Stomach (tissue), 9 donors: ENCODE measurements around the gene CHTF18. TPM values are rescaled to one million over a fixed set of nuclear protein-coding genes. Genes with fewer than 3 reads are reported as not detected.

Experiments used
- DNase-seq, 2 donors: peaks; one replicate each; pipeline versions ENCODE4 v3.0.0 to v3.0.0-alpha.2; 2013 to 2019
- H3K27ac ChIP-seq, 5 donors: fragments of 200-600 bp in 4 of 5; sonication (generic) in 4 of 5; one replicate each; pipeline ENCODE4 v1.5.1; 2013 to 2019; ENCODE audit warnings: mild to moderate bottlenecking in 1 of 5, moderate library complexity in 1 of 5
- H3K27me3 ChIP-seq, 3 donors: fragments of 200-600 bp; sonication (generic); one replicate each; pipeline ENCODE4 v1.5.1; 2017 to 2019; ENCODE audit warnings: mixed run types in 1 of 3
- H3K36me3 ChIP-seq, 4 donors: fragments of 200-600 bp; sonication (generic); 1 replicate in 3 of 4; 2 replicates in 1 of 4; pipeline ENCODE4 v1.5.1; 2016 to 2019
- H3K4me1 ChIP-seq, 4 donors: fragments of 200-600 bp; sonication (generic); one replicate each; pipeline ENCODE4 v1.5.1; 2016 to 2019
- H3K4me3 ChIP-seq, 4 donors: fragments of 200-600 bp; sonication (generic) in 3 of 4; one replicate each; pipeline ENCODE4 v1.5.1; 2016 to 2019; ENCODE audit warnings: mild to moderate bottlenecking in 1 of 4
- H3K9me3 ChIP-seq, 4 donors: fragments of 200-600 bp; sonication (generic); one replicate each; pipeline ENCODE4 v1.5.1; 2016 to 2019
- EP300 ChIP-seq: sonication (generic); formaldehyde crosslinking; IDR thresholded peaks from one replicate; pipeline ENCODE4 v1.6.1; 2017; ENCODE audit warnings: antibody characterized with exemption
- POLR2A ChIP-seq, 4 donors: fragments of 450-650 bp; IDR thresholded peaks; one replicate each; pipeline ENCODE4 v1.6.1; 2016; ENCODE audit warnings: antibody characterized with exemption in 4 of 4, control low read depth in 2 of 4, mild to moderate bottlenecking in 1 of 4, moderate library complexity in 1 of 4
- POLR2AphosphoS5 ChIP-seq, 3 donors: sonication (generic); formaldehyde crosslinking; IDR thresholded peaks; one replicate each; pipeline ENCODE4 v1.6.1; 2016; ENCODE audit warnings: antibody characterized with exemption in 3 of 3
- WGBS, 5 donors: extraction: QIAGEN DNeasy Blood & Tissue Kit in 3 of 5; methylation state at CpG; one replicate each; pipeline versions ENCODE4 v1.1.5 to v1.1.7; 2013 to 2018; 5-methylcytosine and 5-hydroxymethylcytosine counted together
- intact Hi-C: fragments of 100-400 bp; cut with DNase I; formaldehyde crosslinking; loops from one replicate; pipeline ENCODE4 v1.15.1; 2023; ENCODE audit warnings: low total_unique reads
- polyA plus RNA-seq, 3 donors: library from polyadenylated mRNA; stranded (reverse); fragments of 200-250 nt; gene quantifications; one replicate each; pipeline ENCODE4 v1.2.3, GENCODE V29; 2013
- total RNA-seq, 5 donors: library from RNA; depleted of rRNA; stranded (reverse); fragments of >200 nt; gene quantifications; one replicate each; pipeline versions ENCODE4 v1.1.0 to v1.2.3, GENCODE V29; 2014 to 2016
- TF ChIP-seq, protein P1 (sequence below), 7 experiments: fragments of 450-650 bp in 4 of 7; fragments of 200-600 bp in 3 of 7; sonication (generic) in 3 of 7; IDR thresholded peaks; one replicate each; pipeline ENCODE4 v1.5.1; 2016 to 2019; ENCODE audit warnings: antibody characterized with exemption in 7 of 7, control low read depth in 2 of 7, mild to moderate bottlenecking in 1 of 7
- donor health status: healthy with polysubstance abuse.
- donor health status: Bipolar disorder and iron deficiency.
- donor health status: healthy.

The CHTF18 gene
- total and polyA plus RNA-seq, 8 donors: 2.9 to 143 (median 21.5) TPM

- TF ChIP-seq POLR2A (IDR thresholded peaks at IDR 0.05) (no peak), EP300 (no peak), POLR2AphosphoS5 (IDR thresholded peaks at IDR 0.05) (no peak)
- TF ChIP-seq, protein P1, sequence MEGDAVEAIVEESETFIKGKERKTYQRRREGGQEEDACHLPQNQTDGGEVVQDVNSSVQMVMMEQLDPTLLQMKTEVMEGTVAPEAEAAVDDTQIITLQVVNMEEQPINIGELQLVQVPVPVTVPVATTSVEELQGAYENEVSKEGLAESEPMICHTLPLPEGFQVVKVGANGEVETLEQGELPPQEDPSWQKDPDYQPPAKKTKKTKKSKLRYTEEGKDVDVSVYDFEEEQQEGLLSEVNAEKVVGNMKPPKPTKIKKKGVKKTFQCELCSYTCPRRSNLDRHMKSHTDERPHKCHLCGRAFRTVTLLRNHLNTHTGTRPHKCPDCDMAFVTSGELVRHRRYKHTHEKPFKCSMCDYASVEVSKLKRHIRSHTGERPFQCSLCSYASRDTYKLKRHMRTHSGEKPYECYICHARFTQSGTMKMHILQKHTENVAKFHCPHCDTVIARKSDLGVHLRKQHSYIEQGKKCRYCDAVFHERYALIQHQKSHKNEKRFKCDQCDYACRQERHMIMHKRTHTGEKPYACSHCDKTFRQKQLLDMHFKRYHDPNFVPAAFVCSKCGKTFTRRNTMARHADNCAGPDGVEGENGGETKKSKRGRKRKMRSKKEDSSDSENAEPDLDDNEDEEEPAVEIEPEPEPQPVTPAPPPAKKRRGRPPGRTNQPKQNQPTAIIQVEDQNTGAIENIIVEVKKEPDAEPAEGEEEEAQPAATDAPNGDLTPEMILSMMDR (IDR thresholded peaks at IDR 0.05): no peak
- H3K27me3 ChIP-seq: peaks cover 0 to 62% (median 8%) of the 10 kb centered on the region in 3 donors
- H3K4me3 ChIP-seq: no peak overlapping the region
- intact Hi-C loops: no loop called here
- peak in 1 of 2 donors; percentile 58 for DNase-seq
- H3K36me3 ChIP-seq: no peaks in the 10 kb centered on the region
- H3K9me3 ChIP-seq: no peaks in the 10 kb centered on the region
- 49 to 75% (median 56%) methylated on average over 15 to 22 of the region's 22 CpGs for WGBS, 5 donors
- peaks cover 0 to 16% (median 3%) of the 10 kb centered on the region in 4 donors for H3K4me1 ChIP-seq
- no peak overlapping the region for H3K27ac ChIP-seq
Observed at GRCh38 chr16:761625-762513, 26.6 kb upstream of the CHTF18 start.

- H3K36me3 ChIP-seq: no peaks in the 10 kb centered on the region
- 68 to 85% (median 77%) methylated on average over 8 to 17 of the region's 17 CpGs for WGBS, 5 donors
- H3K4me3 ChIP-seq: no peak overlapping the region
- peaks cover 0 to 16% (median 3%) of the 10 kb centered on the region in 4 donors for H3K4me1 ChIP-seq
- DNase-seq: no peak
- no peak overlapping the region for H3K27ac ChIP-seq
- intact Hi-C loops: no loop called here
- H3K9me3 ChIP-seq: no peaks in the 10 kb centered on the region
- H3K27me3 ChIP-seq: peaks cover 0 to 62% (median 8%) of the 10 kb centered on the region in 3 donors
- TF ChIP-seq EP300 (no peak), POLR2AphosphoS5 (IDR thresholded peaks at IDR 0.05) (no peak), POLR2A (IDR thresholded peaks at IDR 0.05) (no peak)
- TF ChIP-seq, protein P1 (IDR thresholded peaks at IDR 0.05): no peak
Observed at GRCh38 chr16:762595-763268, 25.7 kb upstream of the CHTF18 start.

- Histone ChIP-seq H3K36me3 (no peaks in the 10 kb centered on the region), H3K4me3 (no peak overlapping the region), H3K4me1 (peaks cover 0 to 16% (median 3%) of the 10 kb centered on the region in 4 donors), H3K27ac (no peak overlapping the region), H3K27me3 (peaks cover 0 to 67% (median 8%) of the 10 kb centered on the region in 3 donors), H3K9me3 (no peaks in the 10 kb centered on the region)
- 70 to 75% (median 74%) methylated on average over 13 to 21 of the region's 21 CpGs for WGBS, 5 donors
- DNase-seq: no peak
- intact Hi-C loops: no loop called here
- TF ChIP-seq, protein P1 (IDR thresholded peaks at IDR 0.05): no peak
- TF ChIP-seq POLR2A (IDR thresholded peaks at IDR 0.05): no peak
Observed at GRCh38 chr16:763369-764183, 24.8 kb upstream of the CHTF18 start.

DNA sequence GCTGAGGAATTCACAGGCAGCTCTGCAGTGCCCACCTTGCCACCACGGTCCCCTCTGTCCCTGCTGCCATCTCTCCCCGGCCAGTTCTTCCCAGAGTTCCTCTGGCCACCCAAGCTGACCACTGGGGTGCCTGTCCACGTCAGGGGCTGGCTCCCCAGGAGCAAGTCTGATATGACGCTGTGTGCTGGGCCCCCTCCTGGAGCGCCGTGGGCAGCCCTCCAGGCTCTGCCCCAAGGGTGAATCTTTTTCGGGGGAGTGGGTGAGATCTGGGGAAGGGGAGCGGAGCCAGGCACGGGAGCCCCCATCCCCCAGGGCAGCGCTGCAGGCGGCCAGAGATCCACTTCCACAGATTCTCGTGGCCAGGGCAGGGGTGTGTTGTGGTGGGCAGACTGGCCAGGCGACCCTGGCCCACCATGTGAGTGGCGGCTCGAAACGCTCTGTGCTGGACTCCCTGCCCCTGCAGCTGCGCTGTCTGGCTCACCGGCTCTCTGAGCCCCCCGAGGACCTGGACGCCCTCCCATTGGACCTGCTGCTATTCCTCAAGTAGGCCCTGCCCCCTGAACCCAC lies 24.2 kb upstream of the CHTF18 start:
- Histone ChIP-seq H3K27me3 (peaks cover 0 to 73% (median 8%) of the 10 kb centered on the region in 3 donors), H3K36me3 (no peaks in the 10 kb centered on the region), H3K27ac (no peak overlapping the region), H3K4me3 (no peak overlapping the region), H3K9me3 (no peaks in the 10 kb centered on the region), H3K4me1 (peaks cover 0 to 14% (median 3%) of the 10 kb centered on the region in 4 donors)
- no peak for TF ChIP-seq POLR2A (IDR thresholded peaks at IDR 0.05)
- no peak for TF ChIP-seq EP300
- TF ChIP-seq, protein P1 (IDR thresholded peaks at IDR 0.05): no peak
- TF ChIP-seq POLR2AphosphoS5 (IDR thresholded peaks at IDR 0.05): no peak
- intact Hi-C loops: no loop called here
- WGBS, 5 donors: 67 to 75% (median 73%) methylated on average over 7 to 20 of the region's 20 CpGs
- DNase-seq: no peak
